Hepatocyte (in vitro differentiated cells): ENCODE data around the gene EGR2.

Experiments
- CTCF ChIP-seq: fragments of 200-600 bp; sonication (generic); IDR thresholded peaks from 2 replicates; pipeline ENCODE4 v1.5.1; 2016; ENCODE audit warnings: antibody characterized with exemption, mild to moderate bottlenecking; ENCODE audit not compliant: poor library complexity
- EZH2 ChIP-seq: fragments of 200-600 bp; sonication (generic); IDR thresholded peaks from 2 replicates; pipeline ENCODE4 v1.6.1; 2016; ENCODE audit warnings: antibody characterized with exemption, mild to moderate bottlenecking, borderline replicate concordance

GRCh38 chr10:62810156-62810902, 5.8 kb downstream of the EGR2 start:
- TF ChIP-seq CTCF (no peak), EZH2 (no peak)
